Dedifferentiated amniotic fluid mesenchymal stem cell (primary cell): ENCODE results near the gene LRRC58.
"Not testable (repeated sequence)": the region's sequence is repeated elsewhere in the genome, so short reads cannot be mapped to it uniquely, and the experiment has no call there.

Source experiments
- DNase-seq: peaks from one replicate; pipeline ENCODE4 v3.0.0-alpha.2; 2016; ENCODE audit errors: extremely low spot score

Gene LRRC58

GRCh38 chr3:120339362-120339761, 9.8 kb downstream of the LRRC58 start:
- no peak for DNase-seq

- DNase-seq = no peak
Measured at GRCh38 chr3:120338517-120338916, 10.6 kb downstream of the LRRC58 start.

DNA sequence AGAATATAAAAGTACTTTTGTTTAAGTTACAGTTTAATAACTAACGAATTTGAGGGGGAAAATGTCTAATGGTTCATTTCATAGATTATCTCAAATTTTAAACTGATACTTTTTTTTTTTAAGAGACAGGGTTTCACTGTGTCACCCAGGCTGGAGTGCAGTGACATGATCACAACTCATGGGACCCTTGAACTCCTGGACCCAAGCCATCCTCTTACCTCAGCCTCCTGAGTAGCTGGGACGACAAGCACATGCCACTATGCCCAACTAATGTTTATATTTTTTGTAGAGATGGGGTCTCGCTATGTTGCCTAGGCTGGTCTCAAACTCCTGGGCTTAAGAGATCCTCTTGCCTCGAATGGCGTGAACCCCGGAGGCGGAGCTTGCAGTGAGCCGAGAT, 16.5 kb downstream of the LRRC58 start:
- no peak for DNase-seq

DNA sequence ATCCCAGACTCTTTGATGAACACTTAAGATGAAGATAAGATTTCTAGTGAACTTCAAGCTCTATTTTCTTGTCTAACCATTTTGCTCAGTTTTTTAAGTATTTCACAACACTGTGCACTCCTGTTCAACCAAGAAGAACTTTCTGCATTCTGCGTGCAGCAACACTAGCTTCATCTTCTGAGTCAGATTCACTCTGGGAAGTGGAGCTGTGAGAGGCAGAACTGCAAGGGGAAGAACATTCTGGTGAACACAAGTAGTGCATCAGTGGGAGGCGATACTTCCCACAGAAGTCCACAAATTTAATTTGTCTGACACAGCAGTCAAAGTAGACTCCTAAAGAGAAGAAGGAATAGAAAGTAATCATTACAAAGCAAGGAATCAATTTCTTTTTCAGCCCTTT, 18.1 kb downstream of the LRRC58 start:
- no peak for DNase-seq

DNA sequence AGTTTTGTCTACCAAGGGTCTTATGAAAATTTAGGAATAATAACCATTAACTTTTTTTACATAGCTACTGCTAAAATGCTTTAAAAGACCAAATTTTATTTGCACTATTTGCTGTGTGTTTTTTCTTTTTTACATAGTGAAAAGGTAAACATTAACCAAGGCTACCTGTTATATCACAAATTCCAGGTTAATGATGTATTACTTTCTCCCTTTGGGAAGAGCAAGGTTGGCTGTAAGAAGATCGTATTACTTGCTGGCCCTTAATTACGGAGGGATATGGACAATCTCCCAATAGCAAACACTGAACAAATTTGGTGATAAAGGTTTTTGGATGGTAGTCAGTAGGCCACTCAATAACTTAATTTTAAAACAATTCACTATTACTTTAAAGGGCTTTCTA, 22.4 kb downstream of the LRRC58 start:
- no peak for DNase-seq

- no peak for DNase-seq
Measured at GRCh38 chr3:120324190-120324589, 25.0 kb downstream of the LRRC58 start.

- DNase-seq = not testable (repeated sequence)
Measured at GRCh38 chr3:120323761-120324160, 25.4 kb downstream of the LRRC58 start.

- DNase-seq = no peak
Measured at GRCh38 chr3:120311863-120312794, 37.0 kb downstream of the LRRC58 start.

- no peak for DNase-seq
Measured at GRCh38 chr3:120306519-120307455, 42.4 kb downstream of the LRRC58 start.

DNA sequence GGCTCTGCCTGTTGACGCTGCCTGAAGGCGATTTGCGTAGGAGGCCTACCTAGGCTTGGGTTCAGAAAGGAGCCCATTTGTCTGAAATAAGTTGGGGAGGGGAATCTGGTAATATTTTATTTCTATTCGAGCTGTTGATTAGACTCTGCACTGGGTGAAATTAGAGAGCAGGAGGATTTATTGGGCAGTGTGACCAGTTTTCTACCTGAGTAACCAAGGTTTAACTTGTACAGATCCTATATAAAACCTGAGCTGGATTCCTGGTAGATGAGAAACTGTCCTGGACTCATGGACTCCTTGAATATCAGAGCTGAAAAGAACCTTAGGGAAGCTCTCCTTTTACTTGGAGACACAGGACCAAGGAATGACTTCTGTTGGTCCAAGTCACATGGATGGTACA, 44.5 kb downstream of the LRRC58 start:
- no peak for DNase-seq

- DNase-seq = no peak
Measured at GRCh38 chr3:120302361-120302760, 46.8 kb downstream of the LRRC58 start.

DNA sequence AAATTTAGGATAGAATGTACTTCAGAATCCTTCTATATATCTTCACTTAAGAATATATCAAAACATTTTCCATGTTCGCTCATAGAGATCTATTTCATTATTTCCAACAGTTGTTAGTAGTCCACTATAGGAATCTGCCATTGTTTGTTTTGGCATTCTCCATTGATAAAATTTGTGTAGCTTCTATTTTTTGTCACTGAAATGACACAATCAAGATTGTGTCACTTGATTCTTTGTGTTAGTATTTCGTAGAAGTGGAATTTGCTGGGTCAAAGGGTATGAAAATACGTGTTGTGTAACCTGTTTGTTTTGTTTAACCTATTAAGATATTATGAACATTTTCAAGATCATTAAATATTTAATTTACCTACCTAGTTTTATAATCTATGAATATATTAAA, 48.2 kb downstream of the LRRC58 start:
- DNase-seq = no peak

GRCh38 chr3:120299403-120299802, 49.8 kb downstream of the LRRC58 start:
- no peak for DNase-seq

GRCh38 chr3:120298996-120299395, 50.2 kb downstream of the LRRC58 start:
- no peak for DNase-seq

DNA sequence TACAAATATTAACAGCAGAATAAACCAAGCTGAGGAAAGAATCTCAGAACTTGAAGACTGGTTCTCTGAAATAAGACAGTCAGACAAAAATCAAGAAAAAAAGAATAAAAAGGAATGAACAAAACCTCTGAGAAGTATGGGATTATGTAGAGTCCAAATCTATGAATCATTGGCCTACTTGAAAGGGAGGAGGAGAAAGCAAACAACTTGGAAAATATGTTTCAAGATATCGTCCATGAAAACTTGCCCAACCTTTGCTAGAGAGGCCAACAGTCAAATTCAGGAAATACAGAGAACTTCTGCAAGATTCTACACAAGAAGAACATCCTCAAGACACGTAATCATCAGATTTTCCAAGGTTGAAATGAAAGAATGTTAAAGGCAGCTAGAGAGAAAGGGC, 57.6 kb downstream of the LRRC58 start:
- not testable (repeated sequence) for DNase-seq

DNA sequence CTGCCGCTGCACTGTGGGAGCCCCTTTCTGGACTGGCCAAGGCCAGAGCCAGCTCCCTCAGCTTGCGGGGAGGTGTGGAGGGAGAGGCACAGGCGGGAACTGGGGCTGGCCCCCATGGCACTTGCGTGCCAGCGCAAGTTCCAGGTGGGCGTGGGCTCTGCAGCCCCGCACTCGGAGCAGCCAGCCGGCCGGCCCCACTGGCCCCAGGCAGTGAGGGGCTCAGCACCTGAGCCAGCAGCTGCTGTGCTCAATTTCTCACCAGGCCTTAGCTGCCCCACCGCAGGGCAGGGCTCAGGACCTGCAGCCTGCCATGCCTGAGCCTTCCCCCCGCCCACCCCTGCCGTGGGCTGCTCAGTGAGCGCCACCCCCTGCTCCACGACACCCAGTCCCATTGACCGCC, 59.5 kb downstream of the LRRC58 start:
- no peak for DNase-seq

DNA sequence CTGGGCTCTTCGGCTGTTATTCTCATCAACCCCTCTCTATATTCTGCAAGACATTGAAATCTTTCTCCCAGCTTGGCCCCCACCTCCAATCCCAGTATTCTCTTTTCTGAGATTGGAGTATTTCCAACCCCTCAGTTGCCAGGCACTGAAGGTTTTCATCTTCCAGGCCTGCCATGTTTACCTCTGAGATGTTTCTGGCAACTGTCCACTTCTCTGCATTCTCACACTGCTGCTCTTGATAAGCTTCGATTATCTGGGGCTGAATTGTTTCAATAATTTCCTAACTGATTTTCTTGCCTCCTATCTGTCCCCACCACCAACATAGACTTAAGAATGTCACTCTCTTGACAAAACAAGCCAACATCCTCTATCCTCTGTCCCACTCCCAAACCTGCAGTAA, 62.7 kb downstream of the LRRC58 start:
- no peak for DNase-seq

GRCh38 chr3:120285508-120285841, 63.7 kb downstream of the LRRC58 start:
- no peak for DNase-seq

DNA sequence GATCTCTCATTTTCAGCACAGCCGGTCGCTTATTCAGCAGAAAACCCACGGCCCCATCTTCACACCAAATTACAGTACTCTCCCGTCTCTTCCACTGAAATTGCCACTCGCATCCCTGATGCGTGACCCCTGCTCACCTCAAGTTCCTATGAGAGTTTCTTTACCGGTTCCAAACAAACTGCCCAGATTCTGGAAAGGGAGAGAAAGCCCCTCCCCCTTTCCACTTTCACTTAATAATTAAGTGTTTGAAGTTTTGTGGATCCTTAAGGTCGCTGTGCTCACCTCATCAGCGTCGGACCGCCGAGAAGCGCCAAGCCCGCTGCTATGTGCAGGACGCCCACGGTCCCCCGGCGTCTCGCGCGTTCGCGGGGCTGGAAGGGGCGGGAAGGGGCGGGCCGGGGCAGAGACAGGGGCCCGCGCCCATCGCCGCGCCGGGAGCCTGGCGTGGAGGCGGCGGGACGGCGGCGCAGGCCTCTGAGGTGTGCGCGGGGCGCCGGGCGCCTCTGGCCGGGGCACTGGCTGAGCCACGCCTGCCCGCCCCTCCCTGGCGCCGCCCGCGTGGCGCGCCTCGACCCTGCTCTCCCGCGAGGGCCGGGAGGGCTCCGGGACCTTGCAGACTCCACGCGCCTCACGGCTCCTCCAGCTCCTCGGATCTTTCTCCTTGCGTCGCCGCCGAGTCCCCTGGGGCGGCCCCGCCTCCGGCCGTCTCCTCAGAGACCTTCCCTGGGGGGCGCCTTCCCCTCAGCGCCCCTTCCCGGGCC, 64.2 kb downstream of the LRRC58 start, which contains the start of gene GPR156:
GPR156 (minus strand) TSS at position 476 of the 761 bp plus-strand sequence. CDS start 41,124 bp downstream, outside the sequence.
- DNase-seq = no peak

- no peak for DNase-seq
Measured at GRCh38 chr3:120281261-120281660, 67.9 kb downstream of the LRRC58 start.

- no peak for DNase-seq
Measured at GRCh38 chr3:120280566-120280965, 68.6 kb downstream of the LRRC58 start.

- DNase-seq = no peak
Measured at GRCh38 chr3:120280026-120280425, 69.1 kb downstream of the LRRC58 start.
